Measurements from ENCODE around the gene SMAD6. TPM values are rescaled to one million over a fixed set of nuclear protein-coding genes. Genes with fewer than 3 reads are reported as not detected.

SMAD6 gene
- total and polyA plus RNA-seq, 2 experiments from 2014 or later = 26.6 to 35.4 TPM

GRCh38 chr15:66730168-66731021 lies 28.4 kb downstream of the SMAD6 start:
- Histone ChIP-seq H3K4me2 (peak overlapping the region; percentile 73), H3K4me1 (ENCODE audit: insufficient read depth) (peaks cover 32% of the 10 kb centered on the region), H2AFZ (no peak overlapping the region), H3K9me3 (ENCODE audit: low read depth) (no peaks in the 10 kb centered on the region), H4K20me1 (ENCODE audit: insufficient read depth, poor library complexity, severe bottlenecking) (peaks cover 66% of the 10 kb centered on the region), H3K27me3 (no peaks in the 10 kb centered on the region), H3K27ac (peak overlapping the region; percentile 91), H3K36me3 (replicated peaks; ENCODE audit: insufficient read depth, low read depth) (no peaks in the 10 kb centered on the region), H3K4me3 (no peak overlapping the region), H3K9me2 (replicated peaks; ENCODE audit: insufficient read depth) (no peaks in the 10 kb centered on the region), H3K79me2 (peaks cover 98% of the 10 kb centered on the region)
- 88% methylated on average over 4 of the region's 4 CpGs for WGBS (ENCODE audit: low lambda C conversion rate, missing lambda C conversion rate)
- TF ChIP-seq EZH2 (IDR thresholded peaks at IDR 0.05; ENCODE audit: borderline replicate concordance) (no peak), EZH2phosphoT487 (IDR thresholded peaks at IDR 0.05; ENCODE audit: low read depth, severe bottlenecking, unreplicated experiment) (no peak), CTCF (IDR thresholded peaks at IDR 0.05; ENCODE audit: poor library complexity) (no peak)
- no peak for DNase-seq (ENCODE audit: low spot score)

- H3K4me3 ChIP-seq = no peak overlapping the region
- no peaks in the 10 kb centered on the region for H3K36me3 ChIP-seq (replicated peaks; ENCODE audit: insufficient read depth, low read depth)
- H4K20me1 ChIP-seq (ENCODE audit: insufficient read depth, poor library complexity, severe bottlenecking) = peaks cover 74% of the 10 kb centered on the region
- H3K4me2 ChIP-seq = no peak overlapping the region
- no peak overlapping the region for H3K27ac ChIP-seq
- peaks cover 98% of the 10 kb centered on the region for H3K79me2 ChIP-seq
- TF ChIP-seq EZH2phosphoT487 (IDR thresholded peaks at IDR 0.05; ENCODE audit: low read depth, severe bottlenecking, unreplicated experiment) (no peak), CTCF (IDR thresholded peaks at IDR 0.05; ENCODE audit: poor library complexity) (no peak), EZH2 (IDR thresholded peaks at IDR 0.05; ENCODE audit: borderline replicate concordance) (no peak)
- H3K9me3 ChIP-seq (ENCODE audit: low read depth) = no peaks in the 10 kb centered on the region
- no peak overlapping the region for H2AFZ ChIP-seq
- H3K27me3 ChIP-seq = no peaks in the 10 kb centered on the region
- WGBS (ENCODE audit: low lambda C conversion rate, missing lambda C conversion rate) = 95% methylated on average over 11 of the region's 11 CpGs
- H3K9me2 ChIP-seq (replicated peaks; ENCODE audit: insufficient read depth) = no peaks in the 10 kb centered on the region
- no peak for DNase-seq (ENCODE audit: low spot score)
- H3K4me1 ChIP-seq (ENCODE audit: insufficient read depth) = peaks cover 14% of the 10 kb centered on the region
Observed at GRCh38 chr15:66733976-66734375, 31.9 kb downstream of the SMAD6 start.

DNA sequence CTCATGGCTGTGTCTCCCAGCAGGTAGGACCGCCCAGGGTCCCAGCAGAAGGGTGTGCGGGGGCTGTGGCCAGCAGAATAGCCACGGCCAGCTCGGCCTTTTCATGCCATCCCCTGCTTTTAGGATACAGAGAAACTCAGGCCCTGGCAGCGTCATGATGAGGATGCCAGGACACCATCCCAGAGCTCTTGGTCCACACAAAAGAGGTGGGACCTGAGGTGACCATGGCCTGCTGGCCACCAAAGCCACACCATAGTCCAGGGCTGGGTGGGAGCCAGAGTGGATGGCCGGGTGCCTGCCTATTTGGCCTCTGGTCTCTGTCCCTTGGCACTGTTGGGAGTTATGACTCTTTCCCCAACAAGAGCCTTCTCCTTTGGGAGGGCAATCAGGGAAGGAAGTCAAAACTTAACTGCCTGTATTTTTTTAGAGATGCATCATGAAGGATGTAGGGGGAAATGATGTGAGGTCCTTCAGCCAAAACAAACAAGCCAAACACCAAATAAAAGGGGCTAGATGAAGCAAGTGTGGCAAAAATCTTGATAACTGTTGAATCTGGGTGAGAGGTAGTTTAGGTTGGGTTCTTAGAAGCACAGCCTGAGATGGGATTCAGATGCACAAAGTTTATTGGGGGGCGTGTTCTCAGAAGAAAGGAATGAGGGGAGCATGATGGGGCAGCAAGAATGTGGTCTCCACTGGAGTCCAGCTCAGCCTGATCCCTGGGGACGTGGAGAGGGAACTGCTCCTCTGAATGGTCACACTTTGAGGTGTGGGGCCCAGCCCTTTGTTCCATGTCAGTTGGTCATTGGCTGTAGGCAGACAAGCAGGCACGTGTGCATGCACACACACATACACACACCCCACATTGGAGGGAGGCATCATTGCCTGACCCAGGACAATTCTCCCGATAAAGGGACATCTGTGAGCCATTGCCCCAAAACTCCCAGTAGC lies 33.2 kb downstream of the SMAD6 start:
- no peak for DNase-seq (ENCODE audit: low spot score)
- no peaks in the 10 kb centered on the region for H3K9me2 ChIP-seq (replicated peaks; ENCODE audit: insufficient read depth)
- H3K27me3 ChIP-seq = no peaks in the 10 kb centered on the region
- H3K4me2 ChIP-seq = no peak overlapping the region
- no peaks in the 10 kb centered on the region for H3K36me3 ChIP-seq (replicated peaks; ENCODE audit: insufficient read depth, low read depth)
- no peak overlapping the region for H3K27ac ChIP-seq
- H3K4me3 ChIP-seq = no peak overlapping the region
- H4K20me1 ChIP-seq (ENCODE audit: insufficient read depth, poor library complexity, severe bottlenecking) = peaks cover 80% of the 10 kb centered on the region
- H3K4me1 ChIP-seq (ENCODE audit: insufficient read depth) = peaks cover 2% of the 10 kb centered on the region
- H3K9me3 ChIP-seq (ENCODE audit: low read depth) = no peaks in the 10 kb centered on the region
- peaks cover 98% of the 10 kb centered on the region for H3K79me2 ChIP-seq
- no peak for TF ChIP-seq CTCF (IDR thresholded peaks at IDR 0.05; ENCODE audit: poor library complexity)
- no peak for TF ChIP-seq EZH2 (IDR thresholded peaks at IDR 0.05; ENCODE audit: borderline replicate concordance)
- no peak overlapping the region for H2AFZ ChIP-seq
- 71% methylated on average over 7 of the region's 10 CpGs for WGBS (ENCODE audit: low lambda C conversion rate, missing lambda C conversion rate)

Measured in hepatocyte (in vitro differentiated cells).